Fibroblast of lung (primary cell): ENCODE data around the gene SCAF8. TPM values are rescaled to one million over a fixed set of nuclear protein-coding genes. Genes with fewer than 3 reads are reported as not detected.

Experiments used
- DNase-seq, 2 donors: peaks; one replicate each; pipeline versions ENCODE4 v3.0.0 to v3.0.0-alpha.2; 2010; ENCODE audit warnings: low read depth in 2 of 2
- H2AFZ ChIP-seq: 2 replicates; pipeline ENCODE4 v1.5.1; 2012; ENCODE audit warnings: low read length, control low read depth, inconsistent platforms
- H3K27ac ChIP-seq: 2 replicates; pipeline ENCODE4 v1.5.1; 2011; ENCODE audit warnings: low read length, control low read depth; ENCODE audit not compliant: insufficient read depth
- H3K27me3 ChIP-seq: 2 replicates; pipeline ENCODE4 v1.5.1; 2011; ENCODE audit warnings: mild to moderate bottlenecking, low read length; ENCODE audit not compliant: control insufficient read depth, insufficient read depth
- H3K36me3 ChIP-seq: 2 replicates; pipeline ENCODE4 v1.5.1; 2011; ENCODE audit warnings: low read length; ENCODE audit not compliant: control insufficient read depth, insufficient read depth
- H3K4me1 ChIP-seq: 2 replicates; pipeline ENCODE4 v1.5.1; 2011; ENCODE audit warnings: low read length; ENCODE audit not compliant: control insufficient read depth, insufficient read depth; ENCODE audit errors: extremely low read depth
- H3K4me2 ChIP-seq: 2 replicates; pipeline ENCODE4 v1.5.1; 2011; ENCODE audit warnings: low read length, control low read depth; ENCODE audit not compliant: insufficient read depth; ENCODE audit errors: extremely low read depth
- H3K4me3 ChIP-seq, 4 experiments: fragments of 200-600 bp in 1 of 4; sonication (generic) in 1 of 4; replicated peaks in 1 of 4; 2 replicates each; pipeline ENCODE4 v1.5.1; 2011 to 2016; ENCODE audit warnings: low read length in 4 of 4, low read depth in 3 of 4, mild to moderate bottlenecking in 3 of 4, control low read depth in 2 of 4, inconsistent platforms in 1 of 4, mixed read lengths in 1 of 4; ENCODE audit not compliant: insufficient read depth in 1 of 4; ENCODE audit errors: control extremely low read depth in 1 of 4
- H3K79me2 ChIP-seq: 2 replicates; pipeline ENCODE4 v1.5.1; 2012; ENCODE audit warnings: mild to moderate bottlenecking, low read length, inconsistent platforms; ENCODE audit not compliant: control insufficient read depth, insufficient read depth
- H3K9ac ChIP-seq: 2 replicates; pipeline ENCODE4 v1.5.1; 2011; ENCODE audit warnings: mild to moderate bottlenecking, low read length, control low read depth; ENCODE audit not compliant: insufficient read depth
- H3K9me3 ChIP-seq: 2 replicates; pipeline ENCODE4 v1.5.1; 2012; ENCODE audit warnings: low read depth, low read length; ENCODE audit not compliant: control insufficient read depth, insufficient read depth
- H4K20me1 ChIP-seq: 2 replicates; pipeline ENCODE4 v1.5.1; 2011; ENCODE audit warnings: low read length; ENCODE audit not compliant: control insufficient read depth, insufficient read depth; ENCODE audit errors: extremely low read depth
- CTCF ChIP-seq, 2 donors: IDR thresholded peaks in 1 of 2; conservative IDR thresholded peaks in 1 of 2; 1 replicate in 1 of 2; 2 replicates in 1 of 2; pipeline ENCODE4 v1.5.1; 2011 to 2012; ENCODE audit warnings: low read length in 2 of 2, control low read depth in 1 of 2, inconsistent platforms in 1 of 2, low read depth in 1 of 2, mild to moderate bottlenecking in 1 of 2
- EZH2 ChIP-seq: IDR thresholded peaks from 2 replicates; pipeline ENCODE4 v1.5.1; 2012; ENCODE audit warnings: low read length, control low read depth, mild to moderate bottlenecking; ENCODE audit errors: missing control alignments
- polyA plus RNA-seq, 2 donors: library from polyadenylated mRNA; depleted of rRNA in 1 of 2; stranded (reverse) in 1 of 2; unstranded in 1 of 2; fragments of >200 nt; gene quantifications; 2 replicates each; pipeline ENCODE4 v1.2.1, GENCODE V29; 2011 to 2012; ENCODE audit warnings: missing spikeins in 1 of 2
- total RNA-seq: library from RNA; depleted of rRNA; stranded (reverse); fragments of >200 nt; gene quantifications from 2 replicates; pipeline ENCODE4 v1.2.1, GENCODE V29; 2014

The SCAF8 gene
- total and polyA plus RNA-seq, 2 donors (not counting 1 experiment from before 2014, with no cell fraction given), result 28.5 to 30.9 TPM

DNA sequence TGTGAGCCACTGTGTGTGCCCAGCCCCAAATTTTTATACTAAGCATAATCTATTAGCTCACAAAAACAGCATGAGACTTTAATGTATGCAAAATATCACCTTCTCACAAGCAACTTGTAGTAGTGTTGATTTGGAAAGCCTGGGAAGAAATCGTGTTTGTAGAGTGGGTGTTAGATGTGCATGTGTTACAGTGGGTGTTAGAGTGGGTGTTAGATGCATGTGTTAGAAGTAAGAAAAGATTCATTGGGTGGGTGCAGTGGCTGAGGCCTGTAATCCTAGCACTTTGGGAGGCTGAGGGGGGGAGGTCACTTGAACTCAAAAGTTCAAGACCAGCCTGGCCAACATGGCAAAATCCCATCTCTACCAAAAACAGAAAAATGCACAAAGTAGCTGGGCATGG lies 6.3 kb upstream of the SCAF8 start:
- Histone ChIP-seq H3K4me1 (no peaks in the 10 kb centered on the region), H3K79me2 (no peaks in the 10 kb centered on the region), H3K27ac (no peak overlapping the region), H3K4me2 (no peak overlapping the region), H3K4me3 (no peak overlapping the region), H4K20me1 (no peaks in the 10 kb centered on the region), H3K9ac (no peak overlapping the region), H3K36me3 (no peaks in the 10 kb centered on the region), H3K27me3 (no peaks in the 10 kb centered on the region), H2AFZ (no peak overlapping the region), H3K9me3 (no peaks in the 10 kb centered on the region)
- TF ChIP-seq EZH2 (no peak), CTCF (conservative IDR thresholded peaks at IDR 0.05 in 1 of 2, IDR thresholded peaks at IDR 0.05 in 1 of 2; ENCODE audit: low read depth in 1 of 2, low read length in 2 of 2) (no peak)
- no peak for DNase-seq

GRCh38 chr6:154731296-154732218 lies 1.7 kb upstream of the SCAF8 start:
- TF ChIP-seq EZH2, result no peak
- no peak for TF ChIP-seq CTCF (conservative IDR thresholded peaks at IDR 0.05 in 1 of 2, IDR thresholded peaks at IDR 0.05 in 1 of 2; ENCODE audit: low read depth in 1 of 2, low read length in 2 of 2)
- Histone ChIP-seq H3K27me3 (no peaks in the 10 kb centered on the region), H4K20me1 (no peaks in the 10 kb centered on the region), H3K4me1 (no peaks in the 10 kb centered on the region), H3K27ac (no peak overlapping the region), H3K4me2 (no peak overlapping the region), H3K79me2 (peaks cover 24% of the 10 kb centered on the region), H3K9me3 (no peaks in the 10 kb centered on the region), H3K36me3 (no peaks in the 10 kb centered on the region), H3K4me3 (no peak overlapping the region), H2AFZ (no peak overlapping the region), H3K9ac (no peak overlapping the region)
- no peak for DNase-seq

- Histone ChIP-seq H3K4me1 (peaks cover 3% of the 10 kb centered on the region), H3K9ac (peak overlapping the region; percentile 98), H3K79me2 (peaks cover 35% of the 10 kb centered on the region), H3K27me3 (no peaks in the 10 kb centered on the region), H3K36me3 (no peaks in the 10 kb centered on the region), H3K27ac (peak overlapping the region; percentile 98), H2AFZ (peak overlapping the region; percentile 92), H3K4me2 (peak overlapping the region; percentile 91), H3K4me3 (peak overlapping the region; percentile 55 to 85 (median 84)), H4K20me1 (no peaks in the 10 kb centered on the region), H3K9me3 (no peaks in the 10 kb centered on the region)
- no peak for TF ChIP-seq EZH2
- no peak for TF ChIP-seq CTCF (conservative IDR thresholded peaks at IDR 0.05 in 1 of 2, IDR thresholded peaks at IDR 0.05 in 1 of 2; ENCODE audit: low read depth in 1 of 2, low read length in 2 of 2)
- peak; percentile 66 to 72 for DNase-seq
These were observed 556 bp upstream of the SCAF8 start for GRCh38 chr6:154732538-154733182.
